H9 (cell line): ENCODE results near the gene ALDH3A2. TPM values are rescaled to one million over a fixed set of nuclear protein-coding genes. Genes with fewer than 3 reads are reported as not detected.
A peak's percentile ranks its signal among the peaks of the same experiment; 100 is the strongest.

ENCODE experiments used
- DNase-seq: peaks from one replicate; pipeline ENCODE4 v3.0.0-alpha.2; 2017
- H2AFZ ChIP-seq: one replicate; pipeline ENCODE4 v1.6.1; 2013; ENCODE audit warnings: mild to moderate bottlenecking, low read length, control low read depth, moderate library complexity
- H2AK5ac ChIP-seq: 2 replicates; pipeline ENCODE4 v1.6.1; 2013; ENCODE audit warnings: low read length, control low read depth, mixed read lengths; ENCODE audit not compliant: insufficient read length
- H2BK120ac ChIP-seq: one replicate; pipeline ENCODE4 v1.6.1; 2013; ENCODE audit warnings: low read depth, mild to moderate bottlenecking, low read length, control low read depth, inconsistent platforms; ENCODE audit not compliant: poor library complexity, severe bottlenecking
- H2BK12ac ChIP-seq: 2 replicates; pipeline ENCODE4 v1.6.1; 2013; ENCODE audit warnings: low read length, control low read depth, mixed read lengths, low read depth; ENCODE audit not compliant: insufficient read length
- H2BK15ac ChIP-seq: 2 replicates; pipeline ENCODE4 v1.6.1; 2013; ENCODE audit warnings: low read depth, low read length, control low read depth
- H2BK20ac ChIP-seq: one replicate; pipeline ENCODE4 v1.6.1; 2013; ENCODE audit warnings: low read depth, mild to moderate bottlenecking, low read length, control low read depth, inconsistent platforms; ENCODE audit not compliant: poor library complexity, severe bottlenecking
- H2BK5ac ChIP-seq: 2 replicates; pipeline ENCODE4 v1.6.1; 2013; ENCODE audit warnings: low read length, control low read depth, mixed read lengths; ENCODE audit not compliant: insufficient read length
- H3K14ac ChIP-seq: 2 replicates; pipeline ENCODE4 v1.6.1; 2013; ENCODE audit warnings: low read length, control low read depth; ENCODE audit not compliant: insufficient read depth
- H3K18ac ChIP-seq: 2 replicates; pipeline ENCODE4 v1.6.1; 2013; ENCODE audit warnings: low read depth, mild to moderate bottlenecking, mixed read lengths, low read length, control low read depth; ENCODE audit not compliant: insufficient read length
- H3K23ac ChIP-seq: 2 replicates; pipeline ENCODE4 v1.6.1; 2013; ENCODE audit warnings: low read length, control low read depth, mixed read lengths, low read depth; ENCODE audit not compliant: insufficient read length
- H3K23me2 ChIP-seq: 2 replicates; pipeline ENCODE4 v1.6.1; 2013; ENCODE audit warnings: low read depth, mild to moderate bottlenecking, mixed read lengths, low read length, control low read depth; ENCODE audit not compliant: insufficient read length, poor library complexity, severe bottlenecking
- H3K27ac ChIP-seq: 2 replicates; pipeline ENCODE4 v1.5.1; 2013; ENCODE audit warnings: low read length, control low read depth, mixed read lengths, low read depth; ENCODE audit not compliant: insufficient read length
- H3K27me3 ChIP-seq: 2 replicates; pipeline ENCODE4 v1.6.1; 2013; ENCODE audit warnings: low read length, control low read depth, inconsistent platforms; ENCODE audit not compliant: insufficient read depth
- H3K4ac ChIP-seq: 2 replicates; pipeline ENCODE4 v1.6.1; 2013; ENCODE audit warnings: low read depth, mild to moderate bottlenecking, control low read depth, inconsistent platforms, low read length, moderate library complexity
- H3K4me1 ChIP-seq: 2 replicates; pipeline ENCODE4 v1.6.1; 2013; ENCODE audit warnings: low read length, control low read depth, inconsistent platforms; ENCODE audit not compliant: insufficient read depth
- H3K4me2 ChIP-seq: 2 replicates; pipeline ENCODE4 v1.6.1; 2013; ENCODE audit warnings: low read length, control low read depth, mixed read lengths; ENCODE audit not compliant: insufficient read length, insufficient read depth
- H3K56ac ChIP-seq: 2 replicates; pipeline ENCODE4 v1.6.1; 2013; ENCODE audit warnings: low read depth, mild to moderate bottlenecking, mixed read lengths, low read length, control low read depth; ENCODE audit not compliant: insufficient read length
- H3K79me1 ChIP-seq: 2 replicates; pipeline ENCODE4 v1.6.1; 2013; ENCODE audit warnings: low read depth, mild to moderate bottlenecking, moderate library complexity, low read length, control low read depth, inconsistent platforms; ENCODE audit not compliant: insufficient read depth, poor library complexity, severe bottlenecking
- H3K79me2 ChIP-seq: 2 replicates; pipeline ENCODE4 v1.6.1; 2013; ENCODE audit warnings: low read length, control low read depth, inconsistent platforms; ENCODE audit not compliant: insufficient read depth
- H3K9ac ChIP-seq: 2 replicates; pipeline ENCODE4 v1.6.1; 2013; ENCODE audit warnings: low read length, control low read depth, mixed read lengths; ENCODE audit not compliant: insufficient read length; ENCODE audit errors: extremely low read depth
- H3K9me3 ChIP-seq: one replicate; pipeline ENCODE4 v1.6.1; 2013; ENCODE audit warnings: low read depth, low read length, inconsistent platforms; ENCODE audit not compliant: control insufficient read depth
- H3T11ph ChIP-seq: one replicate; pipeline ENCODE4 v1.6.1; 2013; ENCODE audit warnings: mild to moderate bottlenecking, low read length, control low read depth, inconsistent platforms
- H4K20me1 ChIP-seq: one replicate; pipeline ENCODE4 v1.6.1; 2013; ENCODE audit not compliant: control insufficient read depth, insufficient read length, insufficient read depth
- H4K5ac ChIP-seq: 2 replicates; pipeline ENCODE4 v1.6.1; 2013; ENCODE audit warnings: low read depth, mild to moderate bottlenecking, mixed read lengths, low read length, control low read depth; ENCODE audit not compliant: insufficient read length
- H4K8ac ChIP-seq: replicated peaks from 2 replicates; pipeline ENCODE4 v1.6.1; 2013; ENCODE audit warnings: low read length, control low read depth, mixed read lengths, low read depth; ENCODE audit not compliant: insufficient read length
- H4K91ac ChIP-seq: 2 replicates; pipeline ENCODE4 v1.6.1; 2013; ENCODE audit warnings: low read depth, mild to moderate bottlenecking, moderate library complexity, mixed read lengths, low read length, control low read depth; ENCODE audit not compliant: insufficient read length
- H3K27ac Mint-ChIP-seq, 3 experiments: 2 replicates in 2 of 3; 3 replicates in 1 of 3; pipeline ENCODE4 v1.8.0; 2020 to 2021; ENCODE audit warnings: mixed read lengths in 3 of 3, mild to moderate bottlenecking in 1 of 3, moderate library complexity in 1 of 3
- H3K27me3 Mint-ChIP-seq: 2 replicates; pipeline ENCODE4 v1.8.0; 2021; ENCODE audit warnings: low read depth, mild to moderate bottlenecking, moderate library complexity, mixed read lengths
- H3K36me3 Mint-ChIP-seq, 3 experiments: 2 replicates in 2 of 3; 3 replicates in 1 of 3; pipeline ENCODE4 v1.8.0; 2020 to 2021; ENCODE audit warnings: low read depth in 3 of 3, mixed read lengths in 3 of 3; ENCODE audit not compliant: insufficient read depth in 1 of 3
- H3K4me1 Mint-ChIP-seq, 2 experiments: 2 replicates each; pipeline ENCODE4 v1.8.0; 2020; ENCODE audit warnings: mixed read lengths in 2 of 2
- H3K4me3 Mint-ChIP-seq, 2 experiments: 2 replicates in 1 of 2; 3 replicates in 1 of 2; pipeline ENCODE4 v1.8.0; 2020 to 2021; ENCODE audit warnings: mild to moderate bottlenecking in 2 of 2, mixed read lengths in 2 of 2, moderate library complexity in 1 of 2
- H3K9me3 Mint-ChIP-seq, 2 experiments: 2 replicates in 1 of 2; 3 replicates in 1 of 2; pipeline ENCODE4 v1.8.0; 2020; ENCODE audit warnings: mild to moderate bottlenecking in 2 of 2, mixed read lengths in 2 of 2, moderate library complexity in 1 of 2
- WGBS: extraction: QIAGEN DNeasy Blood & Tissue Kit; methylation state at CpG from one replicate; pipeline ENCODE4 v1.1.7; 2013; ENCODE audit warnings: missing lambda C conversion rate, low lambda C conversion rate, mixed read lengths; ENCODE audit not compliant: insufficient read length; ENCODE audit errors: extremely low coverage; 5-methylcytosine and 5-hydroxymethylcytosine counted together
- total RNA-seq: library from RNA; stranded (reverse); gene quantifications from 2 replicates; pipeline ENCODE4 v1.2.1, GENCODE V29; 2021
- TF ChIP-seq, protein P1 (sequence below): fragments of 200-600 bp; sonication (generic); conservative IDR thresholded peaks from 3 replicates; pipeline ENCODE4 v1.8.0; 2021; ENCODE audit warnings: antibody characterized with exemption, mild to moderate bottlenecking

Gene ALDH3A2
- total RNA-seq, 1 experiment from 2014 or later, result 100 TPM

DNA sequence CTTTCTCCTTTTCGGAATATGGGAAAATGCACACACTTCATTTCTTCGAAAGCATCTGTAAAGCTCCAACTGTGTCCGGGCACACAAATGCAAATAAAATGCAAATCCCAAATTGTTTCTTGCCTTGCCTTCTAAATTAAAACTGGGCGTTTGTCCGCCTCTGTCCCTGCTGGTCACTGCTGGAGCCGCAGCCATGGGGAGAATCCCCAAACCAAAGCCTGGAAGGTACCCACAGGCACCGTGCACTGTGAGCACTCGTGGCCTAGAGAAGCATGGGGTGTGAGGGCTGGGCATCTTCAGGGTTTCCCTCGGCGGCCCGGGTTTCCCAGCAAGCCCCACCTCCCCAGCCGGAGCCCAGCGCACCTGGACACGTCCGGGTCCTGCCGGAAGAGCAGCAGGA, 64.9 kb downstream of the ALDH3A2 start:
- WGBS, result no CpG with 5 or more reads among the region's 16 CpGs

More for the DNA sequence above, 64.9 kb downstream of the ALDH3A2 start:
- Histone ChIP-seq H3T11ph (no peak overlapping the region), H2BK20ac (no peak overlapping the region), H4K20me1 (no peaks in the 10 kb centered on the region), H2BK5ac (no peak overlapping the region), H3K56ac (no peak overlapping the region), H3K4ac (no peak overlapping the region), H3K9ac (no peak overlapping the region), H3K79me1 (no peaks in the 10 kb centered on the region), H4K91ac (no peak overlapping the region), H2BK120ac (no peak overlapping the region), H4K8ac (no peak overlapping the region), H2BK12ac (no peak overlapping the region), H3K23ac (no peak overlapping the region), H3K27ac (no peak overlapping the region), H3K79me2 (no peaks in the 10 kb centered on the region), H3K27me3 (no peaks in the 10 kb centered on the region), H3K4me2 (no peak overlapping the region), H3K14ac (no peak overlapping the region), H3K9me3 (no peaks in the 10 kb centered on the region), H3K23me2 (no peaks in the 10 kb centered on the region), H3K4me1 (no peaks in the 10 kb centered on the region), H3K18ac (no peak overlapping the region), H2AFZ (no peak overlapping the region), H4K5ac (no peak overlapping the region), H2AK5ac (no peak overlapping the region), H2BK15ac (no peak overlapping the region)
- H3K27ac Mint-ChIP-seq, result no peak overlapping the region
- TF ChIP-seq, protein P1, sequence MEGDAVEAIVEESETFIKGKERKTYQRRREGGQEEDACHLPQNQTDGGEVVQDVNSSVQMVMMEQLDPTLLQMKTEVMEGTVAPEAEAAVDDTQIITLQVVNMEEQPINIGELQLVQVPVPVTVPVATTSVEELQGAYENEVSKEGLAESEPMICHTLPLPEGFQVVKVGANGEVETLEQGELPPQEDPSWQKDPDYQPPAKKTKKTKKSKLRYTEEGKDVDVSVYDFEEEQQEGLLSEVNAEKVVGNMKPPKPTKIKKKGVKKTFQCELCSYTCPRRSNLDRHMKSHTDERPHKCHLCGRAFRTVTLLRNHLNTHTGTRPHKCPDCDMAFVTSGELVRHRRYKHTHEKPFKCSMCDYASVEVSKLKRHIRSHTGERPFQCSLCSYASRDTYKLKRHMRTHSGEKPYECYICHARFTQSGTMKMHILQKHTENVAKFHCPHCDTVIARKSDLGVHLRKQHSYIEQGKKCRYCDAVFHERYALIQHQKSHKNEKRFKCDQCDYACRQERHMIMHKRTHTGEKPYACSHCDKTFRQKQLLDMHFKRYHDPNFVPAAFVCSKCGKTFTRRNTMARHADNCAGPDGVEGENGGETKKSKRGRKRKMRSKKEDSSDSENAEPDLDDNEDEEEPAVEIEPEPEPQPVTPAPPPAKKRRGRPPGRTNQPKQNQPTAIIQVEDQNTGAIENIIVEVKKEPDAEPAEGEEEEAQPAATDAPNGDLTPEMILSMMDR, result peak; percentile 59
- no peaks in the 10 kb centered on the region for H3K9me3 Mint-ChIP-seq
- no peaks in the 10 kb centered on the region for H3K36me3 Mint-ChIP-seq
- DNase-seq, result peak; percentile 71
- peaks cover 17% of the 10 kb centered on the region in 2 experiments for H3K4me1 Mint-ChIP-seq
- H3K27me3 Mint-ChIP-seq, result no peaks in the 10 kb centered on the region
- no peak overlapping the region for H3K4me3 Mint-ChIP-seq
